Fibroblast of lung (primary cell): ENCODE results near the gene FBXL13. TPM values are rescaled to one million over a fixed set of nuclear protein-coding genes. Genes with fewer than 3 reads are reported as not detected.
A peak's percentile ranks its signal among the peaks of the same experiment; 100 is the strongest.

Source experiments
- DNase-seq, 2 donors: peaks; one replicate each; pipeline versions ENCODE4 v3.0.0 to v3.0.0-alpha.2; 2010; ENCODE audit warnings: low read depth in 2 of 2
- H2AFZ ChIP-seq: 2 replicates; pipeline ENCODE4 v1.5.1; 2012; ENCODE audit warnings: low read length, control low read depth, inconsistent platforms
- H3K27ac ChIP-seq: 2 replicates; pipeline ENCODE4 v1.5.1; 2011; ENCODE audit warnings: low read length, control low read depth; ENCODE audit not compliant: insufficient read depth
- H3K27me3 ChIP-seq: 2 replicates; pipeline ENCODE4 v1.5.1; 2011; ENCODE audit warnings: mild to moderate bottlenecking, low read length; ENCODE audit not compliant: control insufficient read depth, insufficient read depth
- H3K36me3 ChIP-seq: 2 replicates; pipeline ENCODE4 v1.5.1; 2011; ENCODE audit warnings: low read length; ENCODE audit not compliant: control insufficient read depth, insufficient read depth
- H3K4me1 ChIP-seq: 2 replicates; pipeline ENCODE4 v1.5.1; 2011; ENCODE audit warnings: low read length; ENCODE audit not compliant: control insufficient read depth, insufficient read depth; ENCODE audit errors: extremely low read depth
- H3K4me2 ChIP-seq: 2 replicates; pipeline ENCODE4 v1.5.1; 2011; ENCODE audit warnings: low read length, control low read depth; ENCODE audit not compliant: insufficient read depth; ENCODE audit errors: extremely low read depth
- H3K4me3 ChIP-seq, 4 experiments: fragments of 200-600 bp in 1 of 4; sonication (generic) in 1 of 4; replicated peaks in 1 of 4; 2 replicates each; pipeline ENCODE4 v1.5.1; 2011 to 2016; ENCODE audit warnings: low read length in 4 of 4, low read depth in 3 of 4, mild to moderate bottlenecking in 3 of 4, control low read depth in 2 of 4, inconsistent platforms in 1 of 4, mixed read lengths in 1 of 4; ENCODE audit not compliant: insufficient read depth in 1 of 4; ENCODE audit errors: control extremely low read depth in 1 of 4
- H3K79me2 ChIP-seq: 2 replicates; pipeline ENCODE4 v1.5.1; 2012; ENCODE audit warnings: mild to moderate bottlenecking, low read length, inconsistent platforms; ENCODE audit not compliant: control insufficient read depth, insufficient read depth
- H3K9ac ChIP-seq: 2 replicates; pipeline ENCODE4 v1.5.1; 2011; ENCODE audit warnings: mild to moderate bottlenecking, low read length, control low read depth; ENCODE audit not compliant: insufficient read depth
- H3K9me3 ChIP-seq: 2 replicates; pipeline ENCODE4 v1.5.1; 2012; ENCODE audit warnings: low read depth, low read length; ENCODE audit not compliant: control insufficient read depth, insufficient read depth
- H4K20me1 ChIP-seq: 2 replicates; pipeline ENCODE4 v1.5.1; 2011; ENCODE audit warnings: low read length; ENCODE audit not compliant: control insufficient read depth, insufficient read depth; ENCODE audit errors: extremely low read depth
- CTCF ChIP-seq, 2 donors: IDR thresholded peaks in 1 of 2; conservative IDR thresholded peaks in 1 of 2; 1 replicate in 1 of 2; 2 replicates in 1 of 2; pipeline ENCODE4 v1.5.1; 2011 to 2012; ENCODE audit warnings: low read length in 2 of 2, control low read depth in 1 of 2, inconsistent platforms in 1 of 2, low read depth in 1 of 2, mild to moderate bottlenecking in 1 of 2
- EZH2 ChIP-seq: IDR thresholded peaks from 2 replicates; pipeline ENCODE4 v1.5.1; 2012; ENCODE audit warnings: low read length, control low read depth, mild to moderate bottlenecking; ENCODE audit errors: missing control alignments
- polyA plus RNA-seq, 2 donors: library from polyadenylated mRNA; depleted of rRNA in 1 of 2; stranded (reverse) in 1 of 2; unstranded in 1 of 2; fragments of >200 nt; gene quantifications; 2 replicates each; pipeline ENCODE4 v1.2.1, GENCODE V29; 2011 to 2012; ENCODE audit warnings: missing spikeins in 1 of 2
- total RNA-seq: library from RNA; depleted of rRNA; stranded (reverse); fragments of >200 nt; gene quantifications from 2 replicates; pipeline ENCODE4 v1.2.1, GENCODE V29; 2014

Gene FBXL13
- total and polyA plus RNA-seq, 2 donors (not counting 1 experiment from before 2014, with no cell fraction given): 0.41 to 0.66 TPM

GRCh38 chr7:103073989-103074518, 542 bp downstream of the FBXL13 start:
- H3K36me3 ChIP-seq: no peaks in the 10 kb centered on the region
- no peaks in the 10 kb centered on the region for H3K9me3 ChIP-seq
- peaks cover 22% of the 10 kb centered on the region for H3K79me2 ChIP-seq
- no peaks in the 10 kb centered on the region for H3K27me3 ChIP-seq
- peak overlapping the region; percentile 68 for H3K27ac ChIP-seq
- H2AFZ ChIP-seq: peak overlapping the region; percentile 100
- DNase-seq: no peak
- no peaks in the 10 kb centered on the region for H4K20me1 ChIP-seq
- H3K9ac ChIP-seq: peak overlapping the region; percentile 64
- H3K4me3 ChIP-seq: peak overlapping the region; percentile 58 to 92 (median 72)
- H3K4me2 ChIP-seq: peak overlapping the region; percentile 94
- H3K4me1 ChIP-seq: peaks cover 2% of the 10 kb centered on the region
- TF ChIP-seq EZH2: no peak
- no peak for TF ChIP-seq CTCF (conservative IDR thresholded peaks at IDR 0.05 in 1 of 2, IDR thresholded peaks at IDR 0.05 in 1 of 2; ENCODE audit: low read depth in 1 of 2, low read length in 2 of 2)

GRCh38 chr7:103071000-103071399, 3.6 kb downstream of the FBXL13 start:
- TF ChIP-seq CTCF (conservative IDR thresholded peaks at IDR 0.05 in 1 of 2, IDR thresholded peaks at IDR 0.05 in 1 of 2; ENCODE audit: low read depth in 1 of 2, low read length in 2 of 2) (no peak), EZH2 (no peak)
- Histone ChIP-seq H3K9me3 (no peaks in the 10 kb centered on the region), H3K4me2 (no peak overlapping the region), H3K27ac (no peak overlapping the region), H3K4me3 (no peak overlapping the region), H3K36me3 (no peaks in the 10 kb centered on the region), H3K4me1 (peaks cover 2% of the 10 kb centered on the region), H3K27me3 (no peaks in the 10 kb centered on the region), H2AFZ (no peak overlapping the region), H3K79me2 (peaks cover 5% of the 10 kb centered on the region), H3K9ac (no peak overlapping the region), H4K20me1 (no peaks in the 10 kb centered on the region)
- no peak for DNase-seq

GRCh38 chr7:103068414-103069403, 5.9 kb downstream of the FBXL13 start:
- no peak overlapping the region for H3K9ac ChIP-seq
- H3K4me2 ChIP-seq: no peak overlapping the region
- H3K4me3 ChIP-seq: no peak overlapping the region
- TF ChIP-seq CTCF (conservative IDR thresholded peaks at IDR 0.05 in 1 of 2, IDR thresholded peaks at IDR 0.05 in 1 of 2; ENCODE audit: low read depth in 1 of 2, low read length in 2 of 2): no peak
- no peak for TF ChIP-seq EZH2
- H3K9me3 ChIP-seq: no peaks in the 10 kb centered on the region
- no peaks in the 10 kb centered on the region for H3K36me3 ChIP-seq
- H3K4me1 ChIP-seq: peaks cover 1% of the 10 kb centered on the region
- H2AFZ ChIP-seq: no peak overlapping the region
- H3K27me3 ChIP-seq: no peaks in the 10 kb centered on the region
- H4K20me1 ChIP-seq: no peaks in the 10 kb centered on the region
- H3K27ac ChIP-seq: no peak overlapping the region
- no peaks in the 10 kb centered on the region for H3K79me2 ChIP-seq
- DNase-seq: no peak
